ENCODE measurements around the gene USP48.

DNA sequence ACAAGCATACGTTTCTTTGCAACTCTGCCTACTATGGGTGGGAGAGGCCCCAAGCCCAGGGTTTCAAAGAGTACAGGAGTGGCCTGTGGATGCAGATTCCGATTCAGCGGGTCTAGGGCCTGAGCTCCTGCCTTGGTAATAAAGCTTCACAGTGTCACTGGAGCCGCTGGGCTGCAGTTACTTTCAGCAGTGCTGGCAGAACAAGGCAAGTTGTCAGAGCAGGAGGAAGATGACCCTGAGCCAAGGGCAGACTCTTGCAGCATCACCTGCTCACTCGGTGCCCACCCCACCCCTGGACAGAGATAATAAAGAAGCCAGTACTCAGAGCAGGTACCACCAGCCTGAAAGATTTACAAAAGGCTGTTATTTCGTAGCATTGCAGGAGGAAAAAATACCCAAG, 105.8 kb downstream of the USP48 start:
- TF ChIP-seq, protein P1, sequence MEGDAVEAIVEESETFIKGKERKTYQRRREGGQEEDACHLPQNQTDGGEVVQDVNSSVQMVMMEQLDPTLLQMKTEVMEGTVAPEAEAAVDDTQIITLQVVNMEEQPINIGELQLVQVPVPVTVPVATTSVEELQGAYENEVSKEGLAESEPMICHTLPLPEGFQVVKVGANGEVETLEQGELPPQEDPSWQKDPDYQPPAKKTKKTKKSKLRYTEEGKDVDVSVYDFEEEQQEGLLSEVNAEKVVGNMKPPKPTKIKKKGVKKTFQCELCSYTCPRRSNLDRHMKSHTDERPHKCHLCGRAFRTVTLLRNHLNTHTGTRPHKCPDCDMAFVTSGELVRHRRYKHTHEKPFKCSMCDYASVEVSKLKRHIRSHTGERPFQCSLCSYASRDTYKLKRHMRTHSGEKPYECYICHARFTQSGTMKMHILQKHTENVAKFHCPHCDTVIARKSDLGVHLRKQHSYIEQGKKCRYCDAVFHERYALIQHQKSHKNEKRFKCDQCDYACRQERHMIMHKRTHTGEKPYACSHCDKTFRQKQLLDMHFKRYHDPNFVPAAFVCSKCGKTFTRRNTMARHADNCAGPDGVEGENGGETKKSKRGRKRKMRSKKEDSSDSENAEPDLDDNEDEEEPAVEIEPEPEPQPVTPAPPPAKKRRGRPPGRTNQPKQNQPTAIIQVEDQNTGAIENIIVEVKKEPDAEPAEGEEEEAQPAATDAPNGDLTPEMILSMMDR (IDR thresholded peaks at IDR 0.05), result no peak
- no peak for TF ChIP-seq POLR2A (IDR thresholded peaks at IDR 0.05; ENCODE audit: low read length)
- no peak for TF ChIP-seq BHLHE40 (IDR thresholded peaks at IDR 0.05; ENCODE audit: low read depth, low read length)
- no peak for TF ChIP-seq ZNF302 (CRISPR knock-in tag; IDR thresholded peaks at IDR 0.05)
- no peak for TF ChIP-seq PHF8 (IDR thresholded peaks at IDR 0.05; ENCODE audit: borderline replicate concordance, low read depth)
- no peak for TF ChIP-seq FOSB (CRISPR knock-in tag; IDR thresholded peaks at IDR 0.05)
- no peak for TF ChIP-seq EP300 (IDR thresholded peaks at IDR 0.05)
- TF ChIP-seq RAD21 (conservative IDR thresholded peaks at IDR 0.05 in 1 of 2, IDR thresholded peaks at IDR 0.05 in 1 of 2), result no peak
- no peak for TF ChIP-seq RNF2 (IDR thresholded peaks at IDR 0.05; ENCODE audit: borderline replicate concordance, low read depth)
- TF ChIP-seq CHD4 (IDR thresholded peaks at IDR 0.05; ENCODE audit: borderline replicate concordance), result no peak
- TF ChIP-seq CEBPB (IDR thresholded peaks at IDR 0.05), result no peak
- TF ChIP-seq, protein P2, sequence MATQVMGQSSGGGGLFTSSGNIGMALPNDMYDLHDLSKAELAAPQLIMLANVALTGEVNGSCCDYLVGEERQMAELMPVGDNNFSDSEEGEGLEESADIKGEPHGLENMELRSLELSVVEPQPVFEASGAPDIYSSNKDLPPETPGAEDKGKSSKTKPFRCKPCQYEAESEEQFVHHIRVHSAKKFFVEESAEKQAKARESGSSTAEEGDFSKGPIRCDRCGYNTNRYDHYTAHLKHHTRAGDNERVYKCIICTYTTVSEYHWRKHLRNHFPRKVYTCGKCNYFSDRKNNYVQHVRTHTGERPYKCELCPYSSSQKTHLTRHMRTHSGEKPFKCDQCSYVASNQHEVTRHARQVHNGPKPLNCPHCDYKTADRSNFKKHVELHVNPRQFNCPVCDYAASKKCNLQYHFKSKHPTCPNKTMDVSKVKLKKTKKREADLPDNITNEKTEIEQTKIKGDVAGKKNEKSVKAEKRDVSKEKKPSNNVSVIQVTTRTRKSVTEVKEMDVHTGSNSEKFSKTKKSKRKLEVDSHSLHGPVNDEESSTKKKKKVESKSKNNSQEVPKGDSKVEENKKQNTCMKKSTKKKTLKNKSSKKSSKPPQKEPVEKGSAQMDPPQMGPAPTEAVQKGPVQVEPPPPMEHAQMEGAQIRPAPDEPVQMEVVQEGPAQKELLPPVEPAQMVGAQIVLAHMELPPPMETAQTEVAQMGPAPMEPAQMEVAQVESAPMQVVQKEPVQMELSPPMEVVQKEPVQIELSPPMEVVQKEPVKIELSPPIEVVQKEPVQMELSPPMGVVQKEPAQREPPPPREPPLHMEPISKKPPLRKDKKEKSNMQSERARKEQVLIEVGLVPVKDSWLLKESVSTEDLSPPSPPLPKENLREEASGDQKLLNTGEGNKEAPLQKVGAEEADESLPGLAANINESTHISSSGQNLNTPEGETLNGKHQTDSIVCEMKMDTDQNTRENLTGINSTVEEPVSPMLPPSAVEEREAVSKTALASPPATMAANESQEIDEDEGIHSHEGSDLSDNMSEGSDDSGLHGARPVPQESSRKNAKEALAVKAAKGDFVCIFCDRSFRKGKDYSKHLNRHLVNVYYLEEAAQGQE (IDR thresholded peaks at IDR 0.05), result no peak
- TF ChIP-seq SREBF2 (IDR thresholded peaks at IDR 0.05), result no peak
- no peak for TF ChIP-seq NPAS2 (CRISPR knock-in tag; IDR thresholded peaks at IDR 0.05; ENCODE audit: borderline replicate concordance)
